ENCODE data around the gene DKK3.

DKK3 gene

GRCh38 chr11:11980841-11981308 is 27.6 kb downstream of the DKK3 start:
- peak; percentile 68 for DNase-seq

GRCh38 chr11:11980200-11980599 is 28.2 kb downstream of the DKK3 start:
- DNase-seq: no peak

DNA sequence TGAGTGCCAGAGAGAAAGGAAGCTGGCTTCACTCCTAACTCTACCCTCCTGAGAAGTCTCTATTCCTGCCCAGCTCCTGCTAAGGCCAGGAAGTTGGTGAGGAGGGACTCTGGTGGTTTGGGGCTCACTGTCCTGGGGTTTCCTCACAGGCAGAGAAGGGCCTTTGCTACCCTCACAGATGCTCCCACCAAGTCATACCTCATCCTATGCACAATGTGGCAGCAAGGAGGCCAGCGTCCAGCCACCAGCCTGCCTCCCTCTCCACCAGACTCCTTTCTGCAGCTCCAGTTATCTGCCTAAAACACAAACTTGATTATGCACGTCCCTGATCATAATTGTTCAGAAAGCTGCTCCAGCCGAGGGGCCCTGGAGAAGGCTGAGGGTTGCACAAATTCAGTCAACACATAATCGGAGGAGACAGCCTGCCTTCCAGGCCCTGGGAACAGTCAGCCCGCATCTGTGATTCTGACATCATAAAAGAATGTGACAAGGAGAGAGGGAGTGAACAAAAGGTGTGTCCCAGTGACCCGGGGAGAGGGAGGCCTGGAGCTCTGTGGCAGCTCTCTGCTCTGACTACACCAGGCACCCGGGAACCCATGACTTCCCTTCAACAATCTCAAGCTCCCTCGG is 28.8 kb downstream of the DKK3 start:
- peak; percentile 82 for DNase-seq

DNA sequence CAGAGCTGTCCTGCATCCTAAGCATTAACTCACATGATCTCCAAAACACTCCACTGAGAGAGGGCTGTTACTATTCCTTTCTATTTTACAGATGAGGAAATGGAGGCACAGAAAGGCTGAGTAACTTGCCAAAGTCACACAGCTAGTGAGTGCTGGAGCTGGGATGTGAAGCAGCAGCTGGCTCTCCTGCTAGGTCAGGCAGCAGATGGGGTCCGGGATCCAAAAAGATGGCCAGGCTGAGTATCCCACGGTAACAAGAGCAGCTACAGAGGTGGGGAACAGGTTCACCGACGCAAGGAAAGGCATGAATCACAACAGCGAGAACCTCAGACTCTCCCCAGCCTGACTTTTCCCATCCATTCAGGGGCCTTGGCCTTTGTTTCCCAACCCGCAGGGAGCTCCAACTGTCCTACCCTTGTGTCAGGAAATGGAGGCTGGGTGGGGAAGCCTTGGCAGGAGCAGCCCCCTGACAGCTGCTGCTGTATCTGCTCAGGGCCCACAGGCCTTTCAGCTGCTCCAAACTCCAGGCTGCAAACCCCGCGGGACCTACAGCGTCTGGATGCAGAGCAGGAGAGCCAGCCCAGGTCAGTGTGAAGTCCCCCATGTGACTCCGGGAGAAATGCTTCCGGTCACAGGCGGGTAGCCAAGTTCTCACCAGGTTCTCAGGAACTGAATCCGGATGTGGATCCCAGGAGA is 29.5 kb downstream of the DKK3 start:
- DNase-seq: peak; percentile 82

- no peak for DNase-seq
Measured at GRCh38 chr11:11978098-11978637, 30.3 kb downstream of the DKK3 start.

GRCh38 chr11:11977206-11977938 is 31.1 kb downstream of the DKK3 start:
- peak; percentile 98 for DNase-seq

DNA sequence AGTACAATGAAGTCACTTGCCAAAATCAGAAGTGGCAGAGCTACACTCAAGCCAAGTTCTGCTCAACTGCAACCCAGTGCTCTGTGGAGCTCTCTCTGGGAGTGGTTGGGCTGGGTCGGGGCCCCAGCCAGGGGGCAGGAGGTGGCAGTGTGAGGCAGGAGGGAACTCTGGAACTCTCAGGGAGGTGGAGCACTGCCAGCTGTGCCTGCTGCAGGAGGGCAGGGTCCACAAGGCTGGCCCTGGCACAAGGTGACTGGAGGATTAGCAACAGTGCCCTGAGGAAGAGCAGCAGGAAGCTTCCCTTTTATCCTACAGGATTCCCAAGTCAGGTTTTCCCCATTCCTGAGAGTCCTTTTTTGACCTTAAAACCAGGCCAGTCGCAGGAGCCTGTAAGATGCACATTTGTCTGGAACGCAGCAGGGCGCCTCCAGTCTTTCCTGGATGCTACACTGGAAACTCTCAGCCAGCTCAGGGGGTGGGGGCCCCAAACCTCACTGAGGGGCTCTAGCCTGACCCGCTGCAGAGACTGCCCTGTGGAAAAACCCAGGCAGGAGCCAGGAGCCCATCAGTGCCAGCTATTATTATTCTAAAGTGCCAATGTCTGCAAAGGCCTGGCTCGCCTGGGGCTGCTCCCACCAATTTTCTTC is 31.8 kb downstream of the DKK3 start:
- DNase-seq: no peak

GRCh38 chr11:11975201-11976092 is 33.0 kb downstream of the DKK3 start:
- DNase-seq: no peak

GRCh38 chr11:11973866-11974265 is 34.6 kb downstream of the DKK3 start:
- DNase-seq: peak; percentile 74

DNA sequence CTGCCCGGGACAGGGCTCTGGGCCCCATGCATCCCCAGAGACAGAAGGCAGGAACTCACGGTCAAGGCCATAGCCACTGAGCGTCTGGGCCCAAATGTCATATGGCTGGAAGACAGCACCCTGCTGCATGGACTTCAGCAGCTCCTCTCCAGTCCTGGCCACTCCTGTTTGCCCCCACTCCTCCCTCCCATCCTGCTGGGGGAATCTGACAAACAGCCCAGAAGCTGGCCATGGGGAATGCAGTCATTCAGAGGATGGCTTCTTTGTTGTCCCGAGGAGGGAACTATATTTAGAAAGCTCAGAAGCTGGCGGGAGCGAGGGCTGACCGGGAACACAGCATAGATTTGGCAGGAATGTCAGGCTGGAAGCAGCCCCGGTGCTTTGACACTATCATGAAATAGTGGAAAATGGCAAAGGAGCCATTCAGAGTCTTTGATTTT is 35.0 kb downstream of the DKK3 start:
- DNase-seq: peak; percentile 90

DNA sequence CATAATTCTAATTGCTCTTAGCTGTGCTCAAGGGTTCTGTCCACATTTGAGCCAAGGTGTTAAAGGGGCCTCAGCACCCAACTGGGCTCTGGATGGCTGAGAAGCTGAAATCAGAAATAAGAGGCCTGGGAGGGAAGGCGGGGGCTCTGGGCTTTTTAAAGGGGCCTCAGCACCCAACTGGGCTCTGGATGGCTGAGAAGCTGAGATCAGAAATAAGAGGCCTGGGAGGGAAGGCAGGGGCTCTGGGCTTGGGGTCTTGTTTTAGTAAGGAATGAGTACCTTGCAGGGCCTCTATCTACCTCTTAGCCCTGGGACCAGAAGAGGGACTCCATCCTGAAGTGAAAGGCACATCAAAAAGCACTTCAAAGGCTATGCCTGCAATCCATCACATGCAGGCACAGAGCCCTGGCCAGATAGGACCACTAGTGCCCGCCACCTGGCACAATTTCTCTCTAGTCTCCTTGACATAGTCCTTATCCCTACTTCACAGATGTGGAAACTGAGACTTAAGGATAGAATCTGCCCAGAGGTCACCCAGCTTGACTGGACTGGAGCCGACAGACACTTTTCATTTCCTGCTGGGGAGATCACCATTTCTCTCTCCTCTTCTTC is 35.6 kb downstream of the DKK3 start:
- no peak for DNase-seq

- DNase-seq: no peak
Measured at GRCh38 chr11:11971906-11972547, 36.4 kb downstream of the DKK3 start.

GRCh38 chr11:11970556-11970955 is 37.9 kb downstream of the DKK3 start:
- no peak for DNase-seq

- no peak for DNase-seq
Measured at GRCh38 chr11:11969380-11970215, 38.8 kb downstream of the DKK3 start.

- peak; percentile 91 for DNase-seq
Measured at GRCh38 chr11:11968511-11969280, 39.7 kb downstream of the DKK3 start.

DNA sequence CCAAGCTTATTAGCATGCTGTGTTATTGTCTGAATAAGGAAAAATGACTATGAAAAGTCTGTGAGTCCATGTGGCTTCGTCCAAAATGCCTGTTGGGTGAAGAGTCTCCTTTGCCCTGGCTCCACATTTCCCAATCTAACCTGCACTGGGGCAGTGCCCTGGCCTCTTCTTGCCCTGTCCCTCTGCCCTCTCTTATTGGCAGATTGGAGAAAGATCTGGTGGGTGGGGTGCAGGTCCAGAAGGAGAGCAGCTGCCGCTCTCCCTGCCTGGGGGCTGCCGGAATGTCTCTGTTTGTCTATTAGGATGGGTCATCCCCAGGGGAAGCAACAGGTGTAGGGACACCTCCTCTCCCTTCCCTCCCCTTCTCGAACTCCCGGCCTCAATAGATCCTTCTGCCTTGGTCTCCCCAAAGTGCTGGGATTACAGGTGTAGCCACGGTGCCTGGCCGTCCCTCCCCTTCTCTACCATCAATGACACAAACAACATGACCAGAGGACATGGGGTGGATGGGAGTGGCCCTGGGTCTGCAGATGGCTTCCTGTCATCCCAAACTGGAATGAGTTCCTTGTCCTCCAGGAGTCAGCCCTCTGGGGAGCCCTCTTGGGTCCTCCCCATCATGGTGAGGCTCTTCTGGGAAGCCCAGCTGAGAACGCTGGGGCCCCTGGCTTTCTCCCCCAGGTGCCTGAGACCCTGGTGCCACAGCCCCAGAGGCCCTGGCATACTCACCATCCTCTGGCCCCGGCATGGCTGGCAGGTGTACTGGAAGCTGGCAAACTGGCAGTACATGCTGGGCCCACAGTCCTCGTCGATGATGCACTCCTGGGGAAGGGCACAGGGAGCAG is 40.5 kb downstream of the DKK3 start:
- DNase-seq: no peak

GRCh38 chr11:11966826-11967668 is 41.4 kb downstream of the DKK3 start:
- DNase-seq: peak; percentile 56

Measured in fibroblast of skin of right biceps (primary cell).